ENCODE measurements around the gene NDUFB7.
"Not testable (repeated sequence)": the region's sequence is repeated elsewhere in the genome, so short reads cannot be mapped to it uniquely, and the experiment has no call there.

Gene NDUFB7

DNA sequence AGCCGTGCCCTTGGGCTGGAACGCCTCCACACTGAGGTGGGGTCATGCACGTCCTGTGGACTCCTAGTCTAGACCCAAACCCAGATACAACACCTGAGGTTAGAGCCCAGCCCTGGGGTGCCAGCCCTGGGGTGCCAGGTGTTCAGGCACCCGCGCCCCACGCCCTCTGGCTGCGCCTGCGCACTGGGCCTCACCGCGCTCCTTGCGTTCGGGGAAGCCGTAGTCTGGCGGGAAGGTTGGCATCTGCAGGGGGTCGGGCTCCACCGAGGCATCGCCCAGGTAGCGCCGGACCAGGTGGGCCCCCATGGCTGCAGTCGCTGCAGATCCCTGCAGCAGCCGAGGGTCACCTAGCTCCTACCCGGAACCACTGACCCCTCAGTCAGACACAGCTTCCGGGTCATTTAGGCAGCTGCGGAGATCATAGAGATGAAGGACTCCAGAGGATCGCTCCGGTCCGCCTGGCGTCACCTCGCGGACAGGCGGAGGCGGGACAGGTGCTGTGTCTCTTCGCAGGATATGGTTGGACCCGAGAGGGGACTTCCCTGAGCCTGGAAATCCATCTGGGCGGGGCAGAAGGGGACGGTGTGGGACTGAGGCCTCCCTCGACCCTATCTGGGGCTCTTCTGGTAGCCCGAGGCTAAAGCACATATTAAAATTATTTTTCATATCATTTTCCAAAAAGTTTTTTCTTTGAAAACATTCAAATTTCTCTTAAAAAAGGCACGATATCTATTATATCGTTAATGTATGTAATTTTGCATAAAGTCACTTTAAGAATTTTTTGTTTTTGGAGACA is at the start of gene NDUFB7:
NDUFB7 (minus strand) TSS at position 372 of the 796 bp plus-strand sequence; CDS start at position 306, 66 bp downstream.
- H3K27ac ChIP-seq (ENCODE audit: low read depth in 2 of 2, low read length in 2 of 2): peak within 1 kb of the TSS; percentile 73 to 86
- no peaks in the 10 kb centered on the region for H3K9me3 ChIP-seq (ENCODE audit: control insufficient read depth in 2 of 2, low read length in 2 of 2)
- no peaks in the 10 kb centered on the region for H3K27me3 ChIP-seq (ENCODE audit: control insufficient read depth in 2 of 2, insufficient read depth in 2 of 2, low read length in 2 of 2)
- peak within 1 kb of the TSS; percentile 98 to 99 for H3K4me3 ChIP-seq (ENCODE audit: low read length in 2 of 2)
- peaks cover 12 to 19% of the 10 kb centered on the region in 2 donors for H3K4me1 ChIP-seq (ENCODE audit: control insufficient read depth in 2 of 2, insufficient read depth in 2 of 2, low read length in 2 of 2)
- H3K36me3 ChIP-seq (ENCODE audit: control insufficient read depth in 2 of 2, insufficient read depth in 2 of 2, low read length in 2 of 2): peaks cover 2 to 5% of the 10 kb centered on the region in 2 donors
- H3K9ac ChIP-seq (ENCODE audit: low read depth in 1 of 2, low read length in 2 of 2): peak within 1 kb of the TSS; percentile 90 to 95

DNA sequence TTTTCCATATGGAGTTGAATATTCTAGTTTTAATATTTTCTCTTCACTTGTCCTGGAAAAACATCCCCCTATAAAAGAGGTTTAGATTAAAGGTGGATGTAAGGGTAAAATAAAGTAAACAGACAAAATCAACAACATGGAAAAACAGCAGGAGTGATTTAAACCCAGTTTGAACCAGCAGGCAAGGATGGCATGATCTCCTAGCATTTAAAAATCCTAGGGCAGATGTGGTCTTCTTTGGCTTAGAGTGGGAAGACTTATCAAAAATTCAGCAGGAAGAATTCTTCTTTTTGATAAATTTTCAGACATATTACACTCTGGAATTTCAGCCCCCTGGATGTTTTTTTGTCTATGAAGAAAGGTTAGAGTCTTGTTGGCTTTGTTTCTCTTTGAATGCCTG is 47.5 kb upstream of the NDUFB7 start:
- H3K9me3 ChIP-seq (ENCODE audit: control insufficient read depth in 2 of 2, low read length in 2 of 2): peaks cover 0 to 4% of the 10 kb centered on the region in 2 donors
- H3K4me3 ChIP-seq (ENCODE audit: low read length in 2 of 2): no peak overlapping the region
- no peaks in the 10 kb centered on the region for H3K27me3 ChIP-seq (ENCODE audit: control insufficient read depth in 2 of 2, insufficient read depth in 2 of 2, low read length in 2 of 2)
- no peaks in the 10 kb centered on the region for H3K36me3 ChIP-seq (ENCODE audit: control insufficient read depth in 2 of 2, insufficient read depth in 2 of 2, low read length in 2 of 2)
- H3K9ac ChIP-seq (ENCODE audit: low read depth in 1 of 2, low read length in 2 of 2): no peak overlapping the region
- H3K27ac ChIP-seq (ENCODE audit: low read depth in 2 of 2, low read length in 2 of 2): no peak overlapping the region
- no peaks in the 10 kb centered on the region for H3K4me1 ChIP-seq (ENCODE audit: control insufficient read depth in 2 of 2, insufficient read depth in 2 of 2, low read length in 2 of 2)

DNA sequence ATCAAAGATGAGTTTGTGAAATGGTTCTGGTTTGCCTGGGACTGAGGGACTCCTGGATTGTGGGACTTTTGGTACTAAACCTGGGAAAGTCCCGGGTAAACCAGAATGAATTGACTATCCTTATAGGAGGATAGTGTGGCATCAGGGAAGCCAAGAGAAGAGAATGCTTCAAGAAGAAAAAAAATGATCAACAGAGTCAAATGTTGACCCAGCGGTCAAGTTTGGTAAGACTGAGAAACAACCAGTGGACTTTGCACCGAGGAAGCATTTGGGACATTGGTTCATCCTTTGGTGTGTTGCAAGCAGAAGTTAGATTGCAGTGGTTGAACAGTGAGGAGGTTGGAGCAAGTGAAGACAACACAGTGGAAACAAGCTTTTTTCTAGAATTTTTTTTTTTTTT is 44.5 kb upstream of the NDUFB7 start:
- Histone ChIP-seq H3K9ac (ENCODE audit: low read depth in 1 of 2, low read length in 2 of 2) (no peak overlapping the region), H3K27ac (ENCODE audit: low read depth in 2 of 2, low read length in 2 of 2) (no peak overlapping the region), H3K27me3 (ENCODE audit: control insufficient read depth in 2 of 2, insufficient read depth in 2 of 2, low read length in 2 of 2) (no peaks in the 10 kb centered on the region), H3K4me3 (ENCODE audit: low read length in 2 of 2) (no peak overlapping the region), H3K36me3 (ENCODE audit: control insufficient read depth in 2 of 2, insufficient read depth in 2 of 2, low read length in 2 of 2) (no peaks in the 10 kb centered on the region), H3K9me3 (ENCODE audit: control insufficient read depth in 2 of 2, low read length in 2 of 2) (peaks cover 0 to 4% of the 10 kb centered on the region in 2 donors), H3K4me1 (ENCODE audit: control insufficient read depth in 2 of 2, insufficient read depth in 2 of 2, low read length in 2 of 2) (no peaks in the 10 kb centered on the region)

DNA sequence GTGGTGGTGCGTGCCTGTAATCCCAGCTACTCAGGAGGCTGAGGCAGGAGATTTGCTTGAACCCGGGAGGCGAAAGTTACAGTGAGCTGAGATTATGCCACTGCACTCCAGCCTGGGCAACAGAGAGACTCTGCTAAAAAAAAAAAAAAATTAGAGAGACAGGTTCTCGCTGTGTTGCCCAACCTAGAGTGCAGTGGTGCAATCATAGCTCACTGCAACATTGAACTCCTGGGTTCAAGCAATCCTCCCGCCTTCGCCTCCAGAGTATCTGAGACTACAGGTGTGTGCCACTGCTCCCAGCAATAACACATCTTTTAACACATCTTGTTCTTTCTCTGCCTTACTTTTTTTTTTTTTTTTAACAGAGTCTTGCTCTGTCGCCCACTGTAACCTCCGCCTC is 43.8 kb upstream of the NDUFB7 start:
- no peaks in the 10 kb centered on the region for H3K4me1 ChIP-seq (ENCODE audit: control insufficient read depth in 2 of 2, insufficient read depth in 2 of 2, low read length in 2 of 2)
- no peaks in the 10 kb centered on the region for H3K36me3 ChIP-seq (ENCODE audit: control insufficient read depth in 2 of 2, insufficient read depth in 2 of 2, low read length in 2 of 2)
- H3K27me3 ChIP-seq (ENCODE audit: control insufficient read depth in 2 of 2, insufficient read depth in 2 of 2, low read length in 2 of 2): no peaks in the 10 kb centered on the region
- H3K9me3 ChIP-seq (ENCODE audit: control insufficient read depth in 2 of 2, low read length in 2 of 2): peaks cover 0 to 4% of the 10 kb centered on the region in 2 donors
- H3K9ac ChIP-seq (ENCODE audit: low read depth in 1 of 2, low read length in 2 of 2): no peak overlapping the region
- H3K27ac ChIP-seq (ENCODE audit: low read depth in 2 of 2, low read length in 2 of 2): no peak overlapping the region
- no peak overlapping the region for H3K4me3 ChIP-seq (ENCODE audit: low read length in 2 of 2)

DNA sequence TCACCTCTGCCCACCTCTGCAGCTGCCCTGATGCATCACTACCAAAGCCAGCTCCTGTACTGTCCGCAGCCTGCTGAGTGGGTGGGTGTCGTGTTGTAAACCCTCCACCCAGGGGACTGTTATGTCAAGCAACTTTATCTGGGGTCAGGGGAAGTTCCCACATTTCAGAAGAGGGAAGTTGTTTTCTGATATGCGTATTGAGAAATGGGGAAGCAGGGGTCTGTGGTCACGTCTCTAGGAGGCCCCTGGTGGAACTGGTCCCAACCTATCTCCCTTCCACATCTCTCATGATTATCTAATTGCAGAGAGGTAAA is 42.2 kb upstream of the NDUFB7 start:
- Histone ChIP-seq H3K9ac (ENCODE audit: low read depth in 1 of 2, low read length in 2 of 2) (no peak overlapping the region), H3K36me3 (ENCODE audit: control insufficient read depth in 2 of 2, insufficient read depth in 2 of 2, low read length in 2 of 2) (no peaks in the 10 kb centered on the region), H3K27me3 (ENCODE audit: control insufficient read depth in 2 of 2, insufficient read depth in 2 of 2, low read length in 2 of 2) (no peaks in the 10 kb centered on the region), H3K27ac (ENCODE audit: low read depth in 2 of 2, low read length in 2 of 2) (peak overlapping the region in 1 of 2 donors; percentile 10), H3K9me3 (ENCODE audit: control insufficient read depth in 2 of 2, low read length in 2 of 2) (no peaks in the 10 kb centered on the region), H3K4me1 (ENCODE audit: control insufficient read depth in 2 of 2, insufficient read depth in 2 of 2, low read length in 2 of 2) (no peaks in the 10 kb centered on the region), H3K4me3 (ENCODE audit: low read length in 2 of 2) (no peak overlapping the region)

DNA sequence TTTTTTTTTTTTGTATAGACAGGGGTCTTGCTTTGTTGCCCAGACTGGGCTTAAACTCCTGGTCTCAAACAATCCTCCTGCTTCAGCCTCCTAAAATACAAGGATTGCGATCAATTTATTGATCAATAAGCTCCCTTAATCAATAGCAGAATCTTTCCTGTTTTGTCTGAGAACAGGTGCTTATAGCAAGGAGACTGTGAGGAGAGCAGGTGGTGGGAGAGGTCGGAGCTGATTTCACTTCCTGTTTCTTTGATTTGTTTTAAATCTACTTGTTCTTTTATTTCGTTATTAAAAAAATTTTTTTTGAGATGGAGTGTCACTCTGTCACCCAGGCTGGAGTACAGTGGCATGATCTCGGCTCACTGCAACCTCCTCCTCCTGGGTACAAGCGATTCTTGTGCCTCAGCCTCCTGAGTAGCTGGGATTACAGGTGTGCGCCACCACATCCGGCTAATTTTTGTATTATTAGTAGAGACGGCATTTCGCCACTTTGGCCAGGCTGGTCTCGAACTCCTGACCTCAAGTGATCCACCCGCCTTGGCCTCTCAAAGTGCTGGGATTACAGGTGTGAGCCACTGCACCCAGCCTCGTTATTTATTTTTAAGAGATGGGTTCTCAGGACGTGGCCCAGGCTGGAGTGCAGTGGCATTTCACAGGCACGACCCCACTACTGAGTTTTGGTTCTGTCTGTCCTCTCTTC is 41.7 kb upstream of the NDUFB7 start:
- not testable (repeated sequence) for H3K36me3 ChIP-seq (ENCODE audit: control insufficient read depth in 2 of 2, insufficient read depth in 2 of 2, low read length in 2 of 2); H3K9me3 ChIP-seq (ENCODE audit: control insufficient read depth in 2 of 2, low read length in 2 of 2); H3K9ac ChIP-seq (ENCODE audit: low read depth in 1 of 2, low read length in 2 of 2); H3K4me3 ChIP-seq (ENCODE audit: low read length in 2 of 2); H3K27me3 ChIP-seq (ENCODE audit: control insufficient read depth in 2 of 2, insufficient read depth in 2 of 2, low read length in 2 of 2); H3K4me1 ChIP-seq (ENCODE audit: control insufficient read depth in 2 of 2, insufficient read depth in 2 of 2, low read length in 2 of 2)
- H3K27ac ChIP-seq (ENCODE audit: low read depth in 2 of 2, low read length in 2 of 2): peak overlapping the region in 1 of 2 donors; percentile 10

DNA sequence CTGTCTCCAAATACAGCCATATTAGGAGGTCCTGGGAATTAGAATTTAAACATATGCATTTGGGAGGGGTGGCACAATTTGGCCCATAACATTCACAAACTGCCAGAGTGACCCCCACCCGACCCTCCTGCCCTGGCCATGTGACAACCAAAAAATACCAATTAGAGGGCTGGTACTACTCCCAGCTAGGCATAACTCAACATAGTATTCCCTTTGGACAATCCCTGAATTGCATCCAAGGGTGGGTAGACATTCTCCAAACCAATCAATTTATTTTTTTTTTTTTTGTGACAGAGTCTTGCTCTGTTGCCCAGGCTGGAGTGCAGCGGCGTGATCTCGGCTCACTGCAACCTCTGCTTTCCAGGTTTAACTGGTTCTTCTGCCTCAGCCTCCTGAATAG is 40.8 kb upstream of the NDUFB7 start:
- no peak overlapping the region for H3K4me3 ChIP-seq (ENCODE audit: low read length in 2 of 2)

DNA sequence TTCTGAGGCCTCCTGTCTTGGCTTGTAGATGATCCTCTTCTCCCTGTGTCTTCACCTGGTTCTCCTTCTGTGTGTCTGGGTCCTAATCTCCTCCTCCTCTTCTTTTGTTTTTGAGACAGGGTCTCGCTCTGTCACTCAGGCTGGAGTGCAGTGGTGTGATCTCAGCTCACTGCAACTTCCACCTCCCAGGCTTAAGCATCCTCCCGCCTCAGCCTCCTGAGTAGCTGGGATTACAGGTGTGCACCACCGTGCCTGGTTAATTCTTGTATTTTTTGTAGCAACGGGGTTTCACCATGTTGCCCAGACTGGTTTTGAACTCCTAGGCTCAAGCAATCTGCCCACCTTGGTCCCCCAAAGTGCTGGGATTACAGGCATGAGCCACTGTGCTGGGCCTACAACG is 40.4 kb upstream of the NDUFB7 start:
- H3K36me3 ChIP-seq (ENCODE audit: control insufficient read depth in 2 of 2, insufficient read depth in 2 of 2, low read length in 2 of 2); H3K4me3 ChIP-seq (ENCODE audit: low read length in 2 of 2); H3K9me3 ChIP-seq (ENCODE audit: control insufficient read depth in 2 of 2, low read length in 2 of 2); H3K27ac ChIP-seq (ENCODE audit: low read depth in 2 of 2, low read length in 2 of 2); H3K4me1 ChIP-seq (ENCODE audit: control insufficient read depth in 2 of 2, insufficient read depth in 2 of 2, low read length in 2 of 2); H3K9ac ChIP-seq (ENCODE audit: low read depth in 1 of 2, low read length in 2 of 2); H3K27me3 ChIP-seq (ENCODE audit: control insufficient read depth in 2 of 2, insufficient read depth in 2 of 2, low read length in 2 of 2): not testable (repeated sequence)

More for the DNA sequence above, 40.8 kb upstream of the NDUFB7 start:
- H3K27ac ChIP-seq (ENCODE audit: low read depth in 2 of 2, low read length in 2 of 2): no peak overlapping the region
- H3K4me1 ChIP-seq (ENCODE audit: control insufficient read depth in 2 of 2, insufficient read depth in 2 of 2, low read length in 2 of 2): no peaks in the 10 kb centered on the region
- H3K9me3 ChIP-seq (ENCODE audit: control insufficient read depth in 2 of 2, low read length in 2 of 2): no peaks in the 10 kb centered on the region
- no peaks in the 10 kb centered on the region for H3K36me3 ChIP-seq (ENCODE audit: control insufficient read depth in 2 of 2, insufficient read depth in 2 of 2, low read length in 2 of 2)
- H3K9ac ChIP-seq (ENCODE audit: low read depth in 1 of 2, low read length in 2 of 2): no peak overlapping the region
- no peaks in the 10 kb centered on the region for H3K27me3 ChIP-seq (ENCODE audit: control insufficient read depth in 2 of 2, insufficient read depth in 2 of 2, low read length in 2 of 2)

DNA sequence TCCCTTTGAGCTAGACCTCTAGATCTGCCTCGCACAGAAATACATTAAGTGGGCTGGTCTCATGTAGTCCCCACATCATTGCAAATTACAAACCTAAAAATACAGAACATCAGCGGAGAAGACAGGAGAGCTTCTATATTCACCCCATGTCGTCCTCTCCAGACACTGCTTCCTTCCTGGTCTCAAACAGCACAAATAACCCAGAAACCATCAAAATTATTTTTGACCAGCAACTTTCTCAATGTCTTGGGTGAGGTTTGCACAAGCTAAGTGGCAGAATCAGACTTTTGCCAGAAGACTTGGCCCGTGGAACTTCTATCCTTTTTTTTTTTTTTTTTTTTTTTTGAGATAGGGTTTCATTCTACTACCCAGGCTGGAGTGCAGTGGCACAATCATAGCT is 39.2 kb upstream of the NDUFB7 start:
- no peaks in the 10 kb centered on the region for H3K36me3 ChIP-seq (ENCODE audit: control insufficient read depth in 2 of 2, insufficient read depth in 2 of 2, low read length in 2 of 2)
- H3K27me3 ChIP-seq (ENCODE audit: control insufficient read depth in 2 of 2, insufficient read depth in 2 of 2, low read length in 2 of 2): no peaks in the 10 kb centered on the region
- no peaks in the 10 kb centered on the region for H3K9me3 ChIP-seq (ENCODE audit: control insufficient read depth in 2 of 2, low read length in 2 of 2)
- H3K27ac ChIP-seq (ENCODE audit: low read depth in 2 of 2, low read length in 2 of 2): no peak overlapping the region
- H3K9ac ChIP-seq (ENCODE audit: low read depth in 1 of 2, low read length in 2 of 2): no peak overlapping the region
- no peaks in the 10 kb centered on the region for H3K4me1 ChIP-seq (ENCODE audit: control insufficient read depth in 2 of 2, insufficient read depth in 2 of 2, low read length in 2 of 2)
- no peak overlapping the region for H3K4me3 ChIP-seq (ENCODE audit: low read length in 2 of 2)

DNA sequence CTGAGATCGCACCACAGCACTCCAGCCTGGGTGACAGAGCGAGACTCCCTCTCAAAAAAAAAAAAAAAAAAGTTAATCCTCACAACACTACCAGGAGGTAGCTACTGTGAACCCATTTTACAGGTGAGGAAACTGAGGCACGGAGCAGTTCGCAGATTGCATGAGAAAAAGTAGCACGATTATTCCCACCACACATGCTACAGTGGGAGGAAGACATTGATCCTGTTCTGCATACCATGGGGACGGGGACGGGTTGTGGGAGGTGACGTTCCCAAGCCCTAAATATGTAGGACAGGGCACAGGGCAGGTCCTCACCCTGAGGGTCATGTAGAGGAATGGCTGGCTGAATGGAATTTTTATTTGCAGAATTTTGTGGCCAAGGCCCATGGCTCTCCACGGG is 34.8 kb upstream of the NDUFB7 start:
- no peak overlapping the region for H3K4me3 ChIP-seq (ENCODE audit: low read length in 2 of 2)
- no peak overlapping the region for H3K9ac ChIP-seq (ENCODE audit: low read depth in 1 of 2, low read length in 2 of 2)
- H3K36me3 ChIP-seq (ENCODE audit: control insufficient read depth in 2 of 2, insufficient read depth in 2 of 2, low read length in 2 of 2): no peaks in the 10 kb centered on the region
- no peaks in the 10 kb centered on the region for H3K9me3 ChIP-seq (ENCODE audit: control insufficient read depth in 2 of 2, low read length in 2 of 2)
- no peak overlapping the region for H3K27ac ChIP-seq (ENCODE audit: low read depth in 2 of 2, low read length in 2 of 2)
- no peaks in the 10 kb centered on the region for H3K27me3 ChIP-seq (ENCODE audit: control insufficient read depth in 2 of 2, insufficient read depth in 2 of 2, low read length in 2 of 2)
- no peaks in the 10 kb centered on the region for H3K4me1 ChIP-seq (ENCODE audit: control insufficient read depth in 2 of 2, insufficient read depth in 2 of 2, low read length in 2 of 2)
